COLO829 (cell line): Measurements from ENCODE around the gene GFOD1.

ENCODE experiments used
- DNase-seq: peaks from one replicate; pipeline ENCODE4 v3.0.0; 2012; ENCODE audit warnings: low spot score

GFOD1 gene, protein sequence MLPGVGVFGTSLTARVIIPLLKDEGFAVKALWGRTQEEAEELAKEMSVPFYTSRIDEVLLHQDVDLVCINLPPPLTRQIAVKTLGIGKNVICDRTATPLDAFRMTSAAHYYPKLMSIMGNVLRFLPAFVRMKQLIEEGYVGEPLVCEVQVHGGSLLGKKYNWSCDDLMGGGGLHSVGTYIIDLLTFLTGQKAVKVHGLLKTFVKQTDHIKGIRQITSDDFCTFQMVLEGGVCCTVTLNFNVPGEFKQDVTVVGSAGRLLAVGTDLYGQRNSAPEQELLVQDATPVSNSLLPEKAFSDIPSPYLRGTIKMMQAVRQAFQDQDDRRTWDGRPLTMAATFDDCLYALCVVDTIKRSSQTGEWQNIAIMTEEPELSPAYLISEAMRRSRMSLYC

DNA sequence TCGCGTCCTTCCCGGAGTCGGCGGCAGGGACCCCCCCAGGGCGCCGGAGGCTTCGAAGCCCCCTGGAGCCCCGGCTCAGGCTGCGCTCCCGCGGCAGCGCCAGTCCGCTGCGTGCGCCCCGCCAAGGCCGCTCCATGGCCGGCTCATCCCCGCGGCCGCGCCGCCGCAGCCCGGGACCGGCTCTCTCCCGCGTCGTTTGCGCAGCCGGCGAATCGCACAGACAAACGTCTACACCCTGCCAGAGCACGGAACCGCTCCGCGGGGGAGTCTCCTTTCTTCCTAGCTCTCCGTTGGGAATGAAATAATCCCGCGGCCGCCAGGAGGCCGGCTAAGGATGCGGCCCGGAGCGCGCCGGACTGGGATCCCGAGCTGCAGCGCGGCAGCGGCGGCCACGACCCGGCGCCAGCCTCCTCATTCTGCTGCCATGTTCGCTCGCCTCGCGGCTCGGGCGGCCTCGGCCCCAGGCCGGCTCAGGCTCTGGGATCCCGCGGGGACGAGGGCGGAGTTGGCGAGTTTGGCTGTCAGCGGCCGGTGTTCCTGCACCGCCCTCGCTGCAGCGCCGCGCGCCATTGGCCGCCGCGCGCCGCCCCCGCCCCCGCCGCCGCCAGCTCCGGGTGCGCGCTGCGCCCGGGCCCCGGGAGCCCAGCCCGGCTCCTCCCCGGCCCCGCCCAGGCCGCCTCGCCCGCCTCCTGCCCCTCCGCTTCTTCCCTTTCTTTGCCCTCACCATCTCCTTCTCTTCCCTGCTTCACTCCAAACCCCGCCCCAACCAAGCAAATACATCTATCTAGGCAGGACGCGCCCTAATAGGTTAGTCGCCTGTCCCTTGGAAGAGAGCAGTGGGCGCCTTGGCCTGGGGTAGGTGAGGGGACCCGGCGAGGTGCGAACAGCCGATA is at the start of gene GFOD1:
GFOD1 (minus strand) TSS at position 479 of the 893 bp plus-strand sequence. CDS start 710 bp downstream, outside the sequence.
- peak; percentile 87 for DNase-seq

DNA sequence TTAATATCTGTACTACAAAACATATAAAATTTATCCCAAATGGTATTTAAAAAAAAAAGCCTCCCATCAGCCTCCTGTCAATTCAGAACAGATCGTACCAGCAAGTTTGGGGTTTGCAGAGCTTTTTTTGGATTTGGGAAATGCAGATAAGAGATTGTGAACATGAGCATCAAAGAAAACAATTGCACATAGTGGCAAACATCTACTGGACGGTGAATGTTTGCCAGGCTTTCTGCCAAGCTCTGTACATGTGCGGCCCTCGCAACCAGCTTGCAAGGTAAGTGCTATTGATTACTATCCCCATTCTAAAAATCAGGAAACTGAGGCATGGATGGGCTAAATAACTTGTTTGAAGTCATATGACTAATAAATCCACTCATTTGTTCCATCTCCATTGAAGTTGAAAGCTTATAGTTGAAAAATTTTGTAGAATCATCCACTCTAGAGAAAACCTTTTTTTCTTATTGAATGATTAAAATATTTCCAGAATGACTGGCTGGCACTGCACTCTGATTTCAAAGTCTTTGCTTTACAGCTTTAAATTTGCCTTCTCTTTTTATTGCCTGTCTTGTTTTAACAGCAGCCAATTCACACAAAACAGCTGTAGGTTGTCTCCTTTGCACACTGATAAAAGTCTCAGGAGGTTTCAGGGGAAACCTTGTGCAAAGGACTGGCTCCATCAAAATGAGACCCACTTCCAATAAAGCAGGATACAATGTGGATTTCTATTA is 49.6 kb upstream of the GFOD1 start:
- no peak for DNase-seq

DNA sequence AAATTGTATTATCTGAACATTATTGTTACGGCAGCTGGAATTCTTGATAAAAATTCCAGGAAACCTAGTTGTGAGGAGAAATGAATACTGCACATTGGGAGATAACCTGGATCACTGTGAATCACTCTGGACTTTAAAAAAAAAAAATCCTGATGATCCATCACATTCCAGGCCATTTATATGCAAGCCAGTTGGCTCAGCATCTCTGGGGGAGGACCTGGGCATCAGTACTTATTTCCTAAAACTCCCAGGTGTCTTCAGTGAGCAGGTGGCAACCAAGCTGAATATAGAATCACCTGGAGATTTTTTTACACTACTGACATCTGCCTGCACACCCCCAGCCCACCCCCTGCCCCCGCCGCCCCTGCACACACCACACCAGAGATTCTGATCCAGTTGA is 47.9 kb upstream of the GFOD1 start:
- no peak for DNase-seq

DNA sequence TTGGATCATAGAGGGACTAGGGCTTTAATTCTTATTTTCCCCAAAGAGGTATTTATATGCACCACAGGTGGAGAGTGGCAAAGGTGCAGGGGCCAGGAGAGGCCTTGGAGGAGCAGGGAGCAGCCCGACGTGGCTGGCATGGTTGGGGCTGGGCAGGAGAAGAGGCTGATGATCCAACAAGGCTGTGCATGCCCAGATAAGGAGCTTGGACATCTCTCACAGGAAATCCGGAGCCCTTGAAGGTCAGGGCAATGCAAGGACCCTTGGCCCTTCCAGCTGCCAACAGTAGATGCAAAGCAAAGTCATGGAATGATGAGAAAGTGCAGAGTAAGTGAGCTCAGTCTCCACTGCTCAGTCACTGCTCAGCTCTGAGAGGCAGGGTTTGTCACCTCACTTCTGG is 47.1 kb upstream of the GFOD1 start:
- no peak for DNase-seq

DNA sequence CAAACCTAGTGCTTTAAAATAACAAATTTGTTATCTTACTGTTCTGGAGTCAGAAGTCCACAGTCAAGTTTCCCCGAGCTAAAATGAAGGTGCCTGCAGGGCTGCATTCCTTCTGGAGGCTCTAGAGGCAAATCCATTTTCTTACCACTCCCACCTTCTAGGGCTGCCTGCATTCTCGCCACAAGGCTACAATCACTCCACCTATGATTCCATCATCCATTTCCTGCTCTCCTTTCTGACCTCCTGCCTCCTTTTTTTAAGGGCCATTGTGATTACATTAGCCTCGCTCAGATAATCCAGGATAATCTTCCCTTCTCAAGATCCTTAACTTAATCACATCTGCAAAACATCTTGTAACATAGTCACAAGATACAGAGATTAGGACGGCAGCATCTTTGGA is 44.6 kb upstream of the GFOD1 start:
- no peak for DNase-seq

DNA sequence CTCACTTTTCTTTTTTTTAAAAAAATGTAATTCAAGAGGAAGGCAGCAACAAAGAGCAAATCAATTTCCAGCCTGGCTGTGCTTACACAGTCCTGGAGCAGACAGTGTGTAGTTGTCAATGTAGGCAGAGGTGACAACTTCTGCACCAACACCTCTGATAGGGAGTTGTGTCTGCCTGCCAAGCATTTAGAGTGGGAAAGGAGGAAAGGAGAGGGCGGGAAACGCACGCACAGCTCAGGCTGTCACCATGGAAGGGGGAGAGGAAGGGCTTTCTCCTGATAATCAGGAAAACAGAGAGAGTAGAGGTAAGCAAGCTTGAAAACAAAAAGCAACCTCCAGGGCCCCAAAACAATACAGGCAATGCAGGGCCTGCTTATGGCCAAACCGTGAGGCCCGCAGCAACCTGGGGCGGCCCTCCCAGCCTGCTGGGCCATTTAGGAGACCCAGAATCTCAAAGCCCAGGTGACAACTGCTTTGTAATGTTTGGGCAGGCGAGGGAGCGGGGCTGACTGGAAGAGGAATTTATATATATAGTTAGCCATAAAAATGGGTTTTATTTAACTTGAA is 41.5 kb upstream of the GFOD1 start:
- no peak for DNase-seq

DNA sequence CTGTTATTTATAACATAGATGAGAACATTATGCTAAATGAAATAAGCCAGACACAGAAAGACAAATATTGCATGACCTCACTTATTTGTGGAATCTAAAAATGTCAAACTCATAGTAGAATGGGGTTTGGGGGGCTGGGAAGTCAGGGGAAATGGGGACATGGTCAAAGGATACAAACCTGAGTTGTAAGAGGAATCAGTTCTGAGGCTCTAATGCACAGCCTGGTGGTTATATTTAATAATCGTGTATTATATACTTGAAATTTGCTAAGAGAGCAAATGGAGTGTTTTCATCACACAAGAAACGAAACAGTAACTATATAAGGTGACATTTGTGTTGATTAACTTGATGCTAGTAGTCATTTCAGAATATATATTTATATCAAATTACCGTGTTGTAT is 40.8 kb upstream of the GFOD1 start:
- DNase-seq = no peak

DNA sequence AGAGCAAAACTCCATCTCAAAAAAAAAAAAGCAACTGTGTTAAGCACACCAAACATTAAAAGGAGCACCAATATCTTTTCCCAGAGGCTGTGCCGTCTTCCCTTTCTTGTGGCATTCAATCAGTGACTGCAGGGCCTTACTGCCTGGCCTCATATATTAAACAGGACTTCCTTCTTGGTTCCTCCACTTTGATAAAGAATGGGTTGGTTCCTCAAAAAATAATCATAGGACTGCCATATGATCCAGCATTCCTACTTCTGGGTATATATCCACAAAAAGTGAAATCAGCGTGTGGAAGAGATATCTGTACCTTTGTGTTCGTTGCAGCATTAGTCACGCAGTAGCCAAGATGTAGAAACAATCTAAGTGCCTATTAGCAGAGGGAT is 40.3 kb upstream of the GFOD1 start:
- no peak for DNase-seq

DNA sequence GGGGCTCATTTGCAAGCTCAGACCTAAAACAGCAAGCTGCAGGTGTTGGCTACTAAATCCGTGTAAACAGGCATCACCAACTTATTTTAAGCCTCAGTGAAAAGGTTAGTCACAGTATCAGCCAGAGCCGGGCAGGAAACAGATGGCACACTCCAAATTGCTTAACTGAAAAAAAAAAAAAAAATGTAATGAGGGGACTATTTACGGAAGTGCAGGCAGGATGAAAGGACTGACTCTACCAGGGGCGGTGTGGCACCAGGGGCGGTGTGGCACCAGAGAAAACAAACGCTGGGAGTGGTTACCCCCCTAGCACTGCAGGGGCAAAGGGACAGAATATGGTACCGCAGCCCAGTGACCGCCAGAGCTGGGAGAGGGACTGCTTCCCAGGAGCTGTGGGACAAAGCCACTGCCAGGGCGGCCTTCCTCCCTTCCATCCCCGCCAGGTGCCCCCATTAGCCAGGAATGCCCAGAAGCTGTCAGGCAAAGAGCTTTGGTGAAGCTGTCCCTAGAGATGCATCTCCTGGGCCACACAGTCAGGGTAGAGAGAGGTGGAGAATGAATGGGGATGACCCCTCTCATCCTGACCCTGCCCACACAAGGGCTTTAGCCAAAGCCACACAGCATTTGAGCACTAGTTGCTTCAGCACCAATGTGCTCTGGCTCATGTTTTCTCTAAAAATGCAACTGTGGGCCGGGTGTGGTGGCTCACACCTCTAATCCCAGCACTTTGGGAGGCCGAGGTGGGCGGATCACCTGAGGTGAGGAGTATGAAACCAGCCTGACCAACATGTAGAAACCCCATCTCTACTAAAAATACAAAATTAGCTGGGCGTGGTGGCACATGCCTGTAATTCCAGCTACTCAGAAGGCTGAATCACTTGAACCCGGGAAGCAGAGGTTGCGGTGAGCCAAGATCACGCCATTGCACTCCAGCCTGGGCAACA is 39.6 kb upstream of the GFOD1 start:
- no peak for DNase-seq

DNA sequence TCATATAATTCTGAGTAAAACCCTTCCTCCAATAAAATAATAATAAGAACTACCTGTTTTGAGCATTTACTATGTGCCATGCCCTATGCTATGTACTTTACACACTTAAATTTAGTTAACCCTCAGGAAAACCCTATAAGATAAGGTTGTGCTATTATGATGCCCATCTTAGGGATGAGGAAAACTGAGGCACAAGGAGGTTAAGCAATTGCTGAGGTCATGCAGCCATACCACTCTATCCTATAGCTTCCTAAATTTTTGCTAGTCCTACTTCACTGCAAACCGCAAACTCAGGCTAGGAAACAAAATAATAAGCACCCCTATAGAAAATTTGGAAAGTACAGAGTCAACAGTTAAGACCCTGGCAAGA is 38.9 kb upstream of the GFOD1 start:
- DNase-seq = no peak

DNA sequence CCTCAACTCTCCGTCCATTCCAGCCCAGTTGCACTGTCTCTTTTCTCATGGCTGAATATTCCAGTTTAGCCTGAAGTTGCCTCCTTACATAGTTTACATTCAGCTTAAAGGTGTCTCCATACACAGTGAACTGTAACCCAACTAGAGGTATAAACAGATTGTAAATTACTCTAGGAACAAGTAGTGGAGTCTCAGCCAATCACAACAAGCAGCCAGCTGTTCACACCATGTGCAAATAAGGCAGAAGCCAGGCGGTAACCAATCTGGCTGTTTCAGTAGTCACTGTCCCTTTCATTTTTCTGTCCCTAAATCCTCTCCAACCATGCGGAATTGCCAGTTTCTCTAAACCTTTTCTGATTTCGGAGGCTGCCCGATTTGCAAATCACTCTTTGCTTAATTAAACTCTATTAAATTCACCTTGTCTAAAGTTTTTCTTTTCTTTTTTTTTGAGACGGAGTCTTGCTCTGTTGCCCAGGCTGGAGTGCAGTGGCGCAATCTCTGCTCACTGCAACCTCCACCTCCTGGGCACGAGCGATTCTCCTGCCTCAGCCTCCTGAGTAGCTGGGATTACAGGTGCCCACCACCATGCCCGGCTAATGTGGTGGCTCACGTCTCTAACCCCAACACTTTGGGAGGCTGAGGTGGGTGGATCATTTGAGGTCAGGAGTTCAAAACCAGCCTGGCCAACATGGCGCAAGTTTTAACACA is 37.6 kb upstream of the GFOD1 start:
- no peak for DNase-seq

DNA sequence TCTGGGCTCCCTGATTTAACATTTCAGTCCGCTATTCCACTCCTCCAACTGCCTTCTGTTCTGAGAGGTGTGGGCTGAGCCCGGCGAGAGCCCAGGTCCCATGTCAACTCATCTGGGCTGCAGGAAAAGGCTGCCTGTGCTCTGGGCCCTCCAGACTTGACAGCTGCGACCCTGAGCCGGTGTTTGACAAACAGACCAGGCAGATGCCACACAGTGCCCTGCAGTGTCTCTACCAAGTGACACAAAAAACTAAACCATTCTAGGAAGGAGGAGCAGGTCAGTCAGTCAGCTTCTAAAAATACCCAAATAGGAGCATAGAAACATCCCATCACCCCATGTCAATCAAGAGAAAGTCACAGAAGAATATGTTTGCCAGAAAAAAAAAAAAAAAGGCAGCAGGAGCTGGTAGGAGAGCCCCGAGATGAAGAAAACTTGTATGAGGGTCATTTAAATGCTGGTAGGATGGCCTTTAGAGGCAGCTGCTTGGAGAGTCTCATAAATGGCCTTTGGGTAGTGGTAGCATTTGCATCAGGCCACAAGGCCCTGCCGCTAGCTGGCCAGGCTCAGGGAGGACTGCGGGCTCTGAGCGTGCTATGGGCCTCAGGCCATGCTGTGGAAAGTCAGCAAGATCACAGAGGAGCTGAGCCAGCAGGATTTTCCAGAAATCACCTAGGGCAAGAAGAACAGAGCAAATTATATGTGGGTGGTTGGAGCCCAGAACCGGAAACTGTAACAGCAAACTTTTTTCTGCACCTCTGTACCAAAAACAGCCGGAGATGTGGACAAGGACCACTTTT is 36.6 kb upstream of the GFOD1 start:
- DNase-seq = no peak

DNA sequence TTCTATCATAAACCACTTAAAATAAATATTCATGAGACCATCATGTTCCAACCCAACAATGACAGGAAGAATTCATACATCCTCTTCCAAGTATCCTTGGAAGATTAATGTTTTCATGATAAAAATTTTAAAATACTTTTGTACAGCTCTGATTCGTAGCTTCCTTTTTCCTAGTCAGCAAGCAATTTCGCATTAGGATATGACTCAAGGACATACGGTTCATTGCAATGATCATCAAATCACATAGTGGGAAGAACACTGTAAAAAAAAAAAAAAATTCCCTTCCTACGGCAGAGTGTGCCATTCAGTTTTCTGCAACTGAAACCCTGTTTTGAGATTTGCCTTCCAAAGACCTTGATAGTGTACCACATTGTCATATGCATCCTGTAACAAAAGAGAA is 35.3 kb upstream of the GFOD1 start:
- DNase-seq = peak; percentile 23

DNA sequence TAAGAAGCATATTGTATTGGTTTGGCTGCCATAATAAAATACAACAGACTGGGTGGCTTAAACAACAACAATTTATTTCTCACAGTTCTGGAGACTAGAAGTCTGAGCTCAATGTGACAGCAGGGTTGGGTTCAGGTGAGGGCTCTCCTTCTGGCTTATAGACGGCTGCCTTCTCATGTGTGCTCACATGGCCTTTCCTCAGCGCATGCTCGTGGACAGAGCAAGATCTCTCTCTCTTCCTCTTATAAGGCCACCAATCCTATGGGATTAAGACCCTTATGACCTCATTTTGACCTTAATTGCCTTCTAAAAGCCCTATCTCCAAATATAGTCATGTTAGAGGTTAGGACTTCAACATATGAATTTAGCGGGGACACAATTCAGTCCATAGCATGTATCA is 32.4 kb upstream of the GFOD1 start:
- DNase-seq = no peak

DNA sequence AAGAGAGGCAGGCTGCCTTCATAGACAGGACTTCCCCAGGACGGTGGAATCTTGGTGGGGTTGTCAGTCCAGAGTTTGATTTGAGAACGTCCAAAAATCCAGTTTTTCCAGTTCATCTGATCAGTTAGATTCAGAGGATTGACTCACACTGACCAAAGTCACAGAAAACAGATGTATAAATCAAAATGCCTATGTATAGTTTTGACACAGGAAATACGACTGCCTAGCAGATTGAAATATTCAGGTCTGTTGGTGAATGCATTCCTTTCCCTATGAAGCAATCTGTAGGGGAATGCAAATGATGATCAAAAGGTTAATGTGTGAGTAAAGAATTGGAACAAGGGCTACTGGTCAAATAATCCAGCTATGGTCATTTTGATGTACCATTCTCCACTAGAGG is 29.7 kb upstream of the GFOD1 start:
- no peak for DNase-seq

DNA sequence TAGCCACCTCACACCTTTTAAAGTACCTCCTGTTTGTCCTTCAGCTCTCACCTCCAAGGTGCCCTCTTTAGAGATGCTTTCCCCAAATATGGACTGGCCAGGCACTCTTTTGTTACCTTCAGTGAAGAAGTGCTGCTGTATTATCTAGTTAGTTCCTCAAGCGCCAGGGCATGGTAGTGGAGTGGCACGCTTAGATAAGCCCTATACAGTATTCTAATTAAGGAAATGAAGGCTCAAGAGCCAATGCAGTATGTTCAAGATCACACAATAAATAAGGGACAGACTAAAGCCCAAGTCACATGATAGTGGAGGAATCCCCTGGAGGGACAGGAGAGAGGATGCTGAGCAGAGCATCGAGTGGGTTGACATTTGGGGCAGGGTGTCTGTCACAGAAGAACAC is 28.5 kb upstream of the GFOD1 start:
- no peak for DNase-seq

DNA sequence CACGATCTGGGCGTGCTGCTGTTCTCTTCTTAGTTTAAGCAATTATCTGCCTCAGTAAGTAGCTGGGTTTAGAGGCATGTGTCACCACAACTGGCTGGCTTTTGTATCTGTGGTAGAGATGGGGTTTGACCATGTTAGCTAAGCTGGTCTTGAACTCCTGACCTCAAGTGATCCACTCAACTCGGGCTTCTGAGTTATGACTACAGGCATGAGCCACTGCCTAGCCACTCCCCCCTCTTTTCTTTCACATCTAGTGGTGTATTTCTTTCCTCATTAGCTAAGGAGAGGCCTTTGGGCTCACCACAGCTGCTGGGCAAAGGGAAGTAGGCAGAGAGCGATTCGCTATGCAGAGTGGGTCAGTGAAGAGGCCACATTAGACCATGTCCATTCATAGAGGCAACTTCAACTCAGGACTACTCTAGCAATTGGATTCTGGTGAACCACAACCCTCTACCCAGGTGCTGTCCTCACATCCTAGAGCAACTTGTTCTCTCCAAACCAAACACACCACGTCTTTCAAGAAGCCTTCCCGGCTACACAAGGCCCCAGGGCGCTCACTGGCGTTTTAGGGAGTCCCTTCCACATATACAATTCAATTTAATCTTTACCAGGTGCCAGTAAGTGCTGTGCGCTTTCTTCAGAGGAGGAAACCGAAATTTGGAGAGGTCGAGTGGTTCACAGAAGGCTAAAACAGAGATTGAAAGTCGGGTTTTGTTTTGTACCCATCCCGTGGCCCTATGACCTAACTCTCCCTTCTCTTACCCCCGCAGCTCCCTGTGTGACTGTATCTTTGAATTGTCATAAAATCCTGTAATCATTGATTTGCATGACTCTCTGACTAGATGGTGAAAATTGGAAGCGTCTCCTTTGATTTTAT is 26.5 kb upstream of the GFOD1 start:
- DNase-seq = no peak

DNA sequence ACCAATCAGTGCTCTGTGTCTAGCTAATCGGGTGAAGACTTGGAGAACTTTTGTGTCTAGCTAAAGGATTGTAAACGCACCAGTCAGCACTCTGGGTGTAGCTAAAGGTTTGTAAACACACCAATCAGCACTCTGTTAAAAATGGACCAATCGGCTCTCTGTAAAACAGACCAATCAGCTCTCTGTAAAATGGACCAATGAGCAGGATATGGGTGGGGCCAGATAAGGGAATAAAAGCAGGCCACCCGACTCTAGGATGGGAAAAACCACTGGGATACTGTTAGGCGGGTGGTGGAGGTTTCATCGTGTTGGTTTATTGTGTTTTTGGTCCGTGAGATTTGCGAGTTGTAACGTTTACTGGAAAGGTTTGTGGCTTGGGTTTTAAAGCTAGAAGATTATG is 25.5 kb upstream of the GFOD1 start:
- DNase-seq = no peak
